HG02759 (cell line): ENCODE results near the gene MUC6.

ENCODE experiments used
- ATAC-seq: cut with Tn5 transposase; IDR thresholded peaks from one replicate; pipeline ENCODE4 v1.9.1; 2021; ENCODE audit warnings: mild to moderate bottlenecking, moderate library complexity; ENCODE audit not compliant: unreplicated experiment

The MUC6 gene

DNA sequence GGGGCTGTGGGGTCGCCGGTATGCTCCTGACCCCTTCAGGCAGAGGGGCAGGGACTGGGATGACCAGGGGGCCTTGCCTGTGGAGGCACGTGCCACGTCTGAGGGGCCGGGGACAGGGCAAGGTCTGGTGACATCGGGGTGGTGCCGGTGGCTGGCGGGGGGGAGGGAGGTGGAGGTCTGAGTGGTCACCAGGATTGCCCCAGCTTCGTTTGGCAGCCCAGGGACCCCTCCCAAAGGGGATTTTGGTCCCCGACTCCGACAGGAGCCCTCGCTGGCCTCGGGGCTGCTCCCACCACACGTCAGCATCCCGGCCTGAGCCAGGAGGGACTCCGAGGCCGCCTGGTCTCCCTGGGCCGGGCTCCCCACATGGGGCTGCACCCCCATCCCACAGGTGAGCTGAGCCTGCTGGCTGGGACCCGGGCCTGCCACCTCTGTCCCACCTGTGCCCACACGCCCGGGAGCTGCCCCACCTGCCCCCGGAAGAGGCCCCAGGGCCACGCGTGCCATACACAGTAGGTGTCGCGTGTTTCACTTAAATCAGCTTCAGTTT lies 1.1 kb upstream of the MUC6 start:
- no peak for ATAC-seq

DNA sequence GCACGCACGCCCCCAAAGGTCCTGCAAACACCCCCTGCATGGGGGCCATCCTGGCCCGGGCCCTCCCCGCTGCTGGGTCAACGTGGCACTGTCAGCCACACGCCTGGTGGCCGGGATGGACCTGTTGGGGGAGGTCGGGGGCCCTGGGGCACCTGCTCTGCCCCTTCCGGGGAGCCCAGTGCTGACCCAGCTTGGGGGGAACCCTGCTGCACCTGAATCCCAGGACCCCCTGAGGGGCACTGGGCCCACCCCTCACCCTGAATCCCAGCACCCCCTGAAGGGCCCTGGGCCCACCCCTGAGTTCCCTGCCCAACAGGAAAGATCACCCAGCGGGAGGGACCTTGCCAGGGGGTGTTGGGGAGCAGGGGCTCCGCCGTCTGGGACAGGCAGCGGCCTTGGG lies 413 bp upstream of the MUC6 start:
- ATAC-seq: no peak

DNA sequence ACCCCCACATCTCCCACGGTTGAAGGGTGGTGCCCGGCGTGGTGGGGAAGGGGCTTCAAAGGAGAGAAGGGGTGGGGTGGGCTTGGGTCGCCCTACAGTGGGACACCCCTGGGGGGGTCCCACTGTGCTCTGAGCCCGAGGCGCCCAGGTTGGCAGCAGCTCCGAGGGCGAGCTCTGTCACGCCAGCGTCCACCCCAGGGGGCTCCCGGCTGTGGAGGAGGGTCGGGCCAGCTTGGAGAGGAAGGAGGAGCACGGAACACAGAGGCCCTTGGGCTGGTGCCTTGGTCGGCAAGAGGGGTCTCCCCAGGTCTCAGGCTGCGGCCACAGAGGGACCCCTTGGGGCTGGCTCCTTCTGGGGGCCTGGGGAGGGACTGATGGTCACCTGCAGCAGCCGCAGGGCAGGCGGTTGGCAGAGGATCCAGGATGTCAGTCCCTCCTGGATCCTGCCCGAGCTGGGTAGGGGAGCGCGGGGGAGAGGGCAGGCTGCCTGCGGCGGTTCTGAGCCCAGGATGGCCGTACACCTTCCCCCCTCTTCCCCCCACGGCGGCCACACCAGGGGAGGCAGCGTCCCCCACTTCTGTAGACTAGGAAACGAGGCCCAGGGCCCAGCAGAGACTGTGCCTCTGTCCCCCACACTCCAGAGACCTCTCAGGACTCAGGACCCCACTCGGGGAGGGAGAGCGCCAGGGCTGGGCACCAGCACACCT lies 788 bp downstream of the MUC6 start:
- ATAC-seq: no peak

DNA sequence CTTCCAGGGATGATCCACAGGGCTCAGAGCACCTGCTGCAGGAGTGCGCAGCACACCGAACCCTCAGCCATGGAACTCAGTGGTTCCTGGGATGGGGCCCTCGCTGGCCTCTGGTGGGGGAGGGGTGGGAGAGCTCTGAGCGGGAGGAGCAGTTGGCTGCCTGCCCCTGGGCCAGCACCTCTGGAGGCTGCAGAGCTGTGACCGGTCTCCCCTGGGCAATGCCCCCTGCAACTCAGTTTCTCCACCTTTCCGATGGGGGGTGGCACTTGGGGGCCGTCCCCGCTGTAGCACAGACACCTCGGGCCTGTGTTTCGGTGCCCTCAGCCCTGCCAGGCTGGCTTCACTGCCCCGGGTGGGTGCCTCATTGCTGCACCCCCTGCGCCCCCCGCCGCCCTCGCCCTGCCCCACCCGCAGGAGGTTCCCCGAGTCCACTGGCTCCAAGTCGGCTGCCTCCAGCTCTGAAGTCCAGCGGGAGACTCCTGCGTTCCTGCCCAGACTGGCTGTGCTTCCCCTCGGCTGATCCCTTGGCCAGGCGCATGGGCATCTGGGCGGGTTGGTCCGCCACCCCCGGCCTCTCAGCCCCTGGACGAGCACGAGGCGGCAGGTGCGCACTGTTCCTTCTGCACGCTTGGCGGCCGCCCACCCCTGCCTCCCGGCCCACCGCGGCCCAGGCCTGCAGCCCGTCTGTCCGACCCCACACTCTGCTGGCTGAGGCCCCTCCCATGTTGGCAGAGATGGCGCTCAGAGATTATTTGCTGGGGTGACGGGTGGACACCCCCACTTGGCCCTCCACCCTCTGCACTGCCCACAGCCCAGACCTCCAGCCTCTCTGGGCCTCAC lies 1.8 kb downstream of the MUC6 start:
- ATAC-seq: no peak

DNA sequence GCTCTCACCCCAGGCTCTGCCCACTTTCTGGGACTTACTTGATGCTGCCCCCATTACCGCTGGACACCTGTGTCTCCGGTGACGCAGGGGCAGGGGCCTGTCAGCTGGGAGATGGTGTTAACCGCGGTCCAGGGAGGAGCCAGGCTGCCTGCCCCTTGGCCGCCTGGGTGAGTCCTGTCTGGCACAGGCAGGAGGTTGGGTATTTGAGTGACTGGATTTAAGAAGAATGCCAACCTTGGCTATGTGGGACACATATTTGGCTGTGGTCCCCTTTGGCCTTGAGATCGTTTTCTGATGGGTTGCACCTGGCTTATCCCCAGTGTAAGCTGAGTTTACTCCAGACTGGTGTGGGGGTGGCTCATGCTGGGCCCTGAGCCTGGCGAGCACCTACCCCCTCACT lies 2.5 kb downstream of the MUC6 start:
- ATAC-seq: no peak

DNA sequence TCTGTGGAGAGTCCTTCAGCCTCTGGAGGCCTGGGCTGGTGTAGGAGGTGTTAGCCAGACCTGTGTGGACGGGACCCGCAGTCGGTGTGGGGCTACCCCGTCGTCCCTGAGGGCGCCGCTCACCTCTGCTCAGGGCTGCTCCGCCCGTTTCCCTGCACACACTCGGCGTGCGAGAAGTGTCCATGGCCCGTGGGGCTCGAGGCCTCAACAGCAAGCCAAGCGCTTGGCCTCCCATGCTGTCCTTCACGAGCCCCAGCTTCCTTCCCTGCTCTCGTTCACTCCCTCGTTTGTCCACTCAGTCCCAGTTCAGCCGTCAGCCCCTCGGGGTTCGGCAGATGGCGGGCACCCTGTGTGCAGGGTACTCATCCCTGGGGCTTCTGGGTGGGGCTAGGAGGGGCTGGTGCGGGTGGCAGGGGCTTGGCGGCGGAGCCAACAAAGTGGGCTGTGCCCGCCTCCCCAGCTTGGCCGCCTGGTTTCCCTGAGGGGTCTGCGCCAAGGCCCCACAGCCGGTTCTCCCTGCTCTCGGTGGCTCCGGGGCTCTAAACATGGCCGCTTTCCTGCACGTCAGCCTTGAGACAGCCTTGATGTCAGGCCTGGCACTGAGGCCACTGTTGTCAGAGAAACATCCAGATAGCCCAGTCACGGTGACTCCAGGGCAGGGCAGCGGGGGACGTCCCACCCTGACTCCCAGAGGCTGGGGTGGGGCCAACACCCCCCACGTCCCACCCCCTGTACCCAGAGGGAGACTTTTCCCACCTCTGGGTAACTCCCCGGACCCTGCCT lies 3.3 kb downstream of the MUC6 start:
- ATAC-seq: no peak

DNA sequence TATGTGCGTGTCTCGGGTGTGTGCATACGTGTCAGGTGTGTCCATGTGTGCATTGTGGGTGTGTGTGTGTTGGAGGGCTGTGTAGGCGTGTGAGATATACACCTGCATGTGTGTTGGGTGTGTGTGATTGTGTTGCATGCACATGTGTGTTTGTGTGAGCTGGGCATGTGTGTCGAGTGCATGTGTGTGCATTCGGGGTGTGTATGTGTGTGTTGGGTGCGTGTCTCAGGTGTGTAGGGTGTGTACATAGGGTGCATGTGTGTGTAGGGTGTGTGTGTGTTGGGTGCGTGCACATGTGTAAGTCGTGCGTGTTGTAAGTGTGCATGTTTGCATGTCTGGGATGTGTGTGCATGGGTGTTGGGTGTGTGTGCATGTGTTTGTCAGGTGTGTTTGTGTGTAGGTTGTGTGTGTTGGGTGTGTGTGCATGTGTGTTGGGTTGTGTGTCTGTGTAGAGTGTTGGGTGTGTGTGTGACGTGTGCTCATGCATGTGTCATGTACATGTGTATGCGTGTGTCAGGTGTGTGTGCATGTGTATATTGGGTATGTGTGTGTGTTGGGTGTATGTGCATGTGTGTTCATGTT lies 4.1 kb downstream of the MUC6 start:
- no peak for ATAC-seq

DNA sequence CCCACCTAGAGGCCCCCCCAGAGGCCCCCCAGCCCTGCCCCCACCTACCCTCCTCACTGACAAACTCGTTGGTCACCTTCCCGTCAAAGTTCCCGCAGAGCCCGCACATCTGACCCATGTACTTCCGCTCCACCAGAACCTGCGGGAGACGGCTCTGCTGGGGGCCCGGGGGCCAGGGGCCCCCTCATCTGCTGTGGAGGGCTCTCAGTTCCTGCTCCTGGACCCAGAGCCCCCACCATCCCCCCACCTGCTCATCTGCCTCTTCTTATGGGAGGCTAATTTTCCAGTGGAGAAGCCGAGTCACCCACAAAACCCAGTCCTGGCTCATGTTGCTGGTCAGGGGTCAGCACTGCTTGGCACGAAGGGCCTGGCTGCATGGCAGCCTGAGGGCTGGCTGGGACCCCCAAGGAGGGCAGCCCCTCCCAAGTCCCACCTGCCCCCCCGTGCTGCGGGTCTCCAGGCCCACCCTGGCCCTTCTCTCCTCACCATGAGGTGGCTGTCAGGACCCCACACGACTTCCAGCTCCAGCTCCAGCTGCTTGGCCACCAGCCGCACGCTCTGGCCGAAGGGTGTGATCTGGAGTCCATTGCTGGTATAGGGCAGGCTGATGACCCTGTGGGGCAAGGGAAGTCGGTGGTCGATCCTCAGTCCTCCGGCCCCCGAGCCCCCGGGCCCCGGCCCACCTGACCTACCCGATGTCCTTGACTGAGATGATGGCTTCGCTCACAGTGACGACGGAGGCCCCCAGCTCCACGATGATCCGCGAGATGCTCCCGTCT lies 5.2 kb downstream of the MUC6 start:
- ATAC-seq: no peak

DNA sequence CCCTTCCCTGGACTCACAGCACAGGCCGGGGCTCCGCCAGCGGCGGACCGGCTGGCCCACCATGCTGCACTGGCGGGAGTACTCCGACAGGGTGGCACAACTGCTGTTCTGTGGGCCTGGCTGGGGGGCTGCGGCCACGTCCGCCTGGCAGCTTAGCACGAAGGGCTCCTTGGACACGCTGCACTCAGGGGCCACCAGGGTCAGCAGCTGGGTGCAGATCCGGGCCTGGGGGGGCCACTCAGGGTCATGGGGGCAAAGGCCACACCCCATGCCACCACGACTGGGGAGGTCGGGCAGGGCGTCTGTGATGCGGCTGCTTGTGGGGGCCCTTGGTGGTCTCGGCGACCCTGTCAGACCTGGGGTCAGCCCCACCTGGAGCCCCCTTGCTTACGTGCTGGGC lies 6.0 kb downstream of the MUC6 start:
- ATAC-seq: no peak

DNA sequence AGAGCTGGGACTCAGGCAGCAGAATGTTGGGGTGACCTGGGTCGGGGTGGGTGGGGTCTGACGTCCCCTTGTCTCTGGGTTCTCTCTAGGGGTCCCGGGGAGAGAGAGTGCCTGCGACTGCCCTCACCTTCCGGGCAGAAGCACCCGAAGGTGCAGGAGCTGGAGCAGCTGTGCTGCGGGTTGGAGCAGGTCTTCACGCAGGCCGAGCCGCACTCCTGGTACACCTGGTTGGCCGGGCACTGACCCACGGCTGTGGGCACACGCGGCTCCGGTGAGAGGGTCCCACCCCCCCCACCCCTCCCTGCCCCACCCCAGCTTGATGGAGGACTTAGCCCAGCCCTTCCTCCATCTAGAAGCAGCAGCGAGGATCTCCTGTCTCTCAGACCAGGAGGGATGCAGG lies 6.4 kb downstream of the MUC6 start:
- no peak for ATAC-seq

DNA sequence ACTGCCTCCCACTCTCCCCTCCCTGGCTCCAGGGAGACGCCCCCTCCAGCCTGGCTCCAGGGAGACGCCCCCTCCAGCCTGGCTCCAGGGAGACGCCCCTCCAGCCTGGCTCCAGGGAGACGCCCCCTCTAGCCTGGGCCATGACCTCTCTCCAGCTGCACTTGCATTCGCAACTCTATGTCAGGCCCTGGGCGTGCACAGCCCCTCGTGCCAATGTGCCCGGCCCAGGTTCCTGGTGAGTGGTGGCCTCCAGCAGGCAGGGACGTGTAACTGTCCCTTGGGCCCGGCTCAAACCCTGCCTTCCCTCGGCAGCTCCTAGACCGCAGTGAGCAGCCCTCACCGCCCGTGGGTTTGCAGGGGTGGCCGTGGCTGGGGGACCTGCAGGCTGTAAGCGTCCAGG lies 6.9 kb downstream of the MUC6 start:
- ATAC-seq: no peak

DNA sequence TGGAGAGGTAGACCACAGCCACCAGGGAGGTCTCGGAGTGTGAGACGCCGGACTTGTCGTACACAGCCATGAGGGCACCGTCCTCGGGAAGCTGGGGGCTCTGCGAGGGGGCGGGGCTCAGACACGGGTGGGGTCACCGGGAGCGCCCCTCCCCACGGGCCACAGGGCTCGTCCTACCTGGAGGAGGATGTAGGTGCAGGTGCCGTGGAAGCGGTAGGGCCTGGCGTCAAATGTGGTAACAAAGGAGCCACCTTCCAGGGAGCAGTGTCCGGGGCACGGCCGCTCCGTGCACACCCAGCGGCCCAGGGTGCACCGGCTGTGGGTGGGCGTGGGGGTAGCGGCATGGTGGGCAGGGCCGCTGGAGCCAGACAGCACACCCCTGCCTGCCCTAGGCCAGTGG lies 7.5 kb downstream of the MUC6 start:
- ATAC-seq: no peak

DNA sequence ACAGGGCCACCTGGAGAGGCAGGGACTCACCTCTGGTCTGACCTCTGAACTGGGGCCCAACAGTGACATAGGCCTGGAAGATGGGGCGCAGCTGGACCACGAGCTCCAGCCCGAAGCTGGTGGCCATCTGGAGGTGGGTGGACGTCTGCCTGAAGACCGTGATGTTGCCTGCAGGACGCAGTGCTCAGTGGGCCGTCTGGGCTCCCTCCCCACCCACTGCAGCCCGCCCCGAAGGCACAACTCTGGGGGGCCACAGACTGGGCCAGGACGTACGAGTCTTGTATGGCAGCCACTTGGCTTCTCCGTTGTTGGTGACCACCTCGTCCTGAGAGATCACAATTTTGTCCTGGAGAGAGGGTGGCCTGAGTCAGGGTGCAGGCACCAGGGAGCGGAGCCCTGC lies 7.9 kb downstream of the MUC6 start:
- no peak for ATAC-seq

DNA sequence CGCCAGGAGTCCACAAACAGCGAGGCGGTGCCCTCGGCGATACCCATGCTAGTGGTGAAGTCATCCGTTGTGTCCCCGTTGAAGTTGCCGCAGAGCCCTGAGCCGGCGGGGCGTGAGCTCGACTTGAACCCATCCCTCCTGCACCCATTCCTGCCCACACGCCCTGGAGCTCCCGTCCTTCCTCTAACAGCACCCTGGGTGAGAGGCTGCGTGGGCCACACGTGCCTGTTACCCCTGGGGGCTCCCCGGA lies 8.3 kb downstream of the MUC6 start:
- ATAC-seq: no peak

DNA sequence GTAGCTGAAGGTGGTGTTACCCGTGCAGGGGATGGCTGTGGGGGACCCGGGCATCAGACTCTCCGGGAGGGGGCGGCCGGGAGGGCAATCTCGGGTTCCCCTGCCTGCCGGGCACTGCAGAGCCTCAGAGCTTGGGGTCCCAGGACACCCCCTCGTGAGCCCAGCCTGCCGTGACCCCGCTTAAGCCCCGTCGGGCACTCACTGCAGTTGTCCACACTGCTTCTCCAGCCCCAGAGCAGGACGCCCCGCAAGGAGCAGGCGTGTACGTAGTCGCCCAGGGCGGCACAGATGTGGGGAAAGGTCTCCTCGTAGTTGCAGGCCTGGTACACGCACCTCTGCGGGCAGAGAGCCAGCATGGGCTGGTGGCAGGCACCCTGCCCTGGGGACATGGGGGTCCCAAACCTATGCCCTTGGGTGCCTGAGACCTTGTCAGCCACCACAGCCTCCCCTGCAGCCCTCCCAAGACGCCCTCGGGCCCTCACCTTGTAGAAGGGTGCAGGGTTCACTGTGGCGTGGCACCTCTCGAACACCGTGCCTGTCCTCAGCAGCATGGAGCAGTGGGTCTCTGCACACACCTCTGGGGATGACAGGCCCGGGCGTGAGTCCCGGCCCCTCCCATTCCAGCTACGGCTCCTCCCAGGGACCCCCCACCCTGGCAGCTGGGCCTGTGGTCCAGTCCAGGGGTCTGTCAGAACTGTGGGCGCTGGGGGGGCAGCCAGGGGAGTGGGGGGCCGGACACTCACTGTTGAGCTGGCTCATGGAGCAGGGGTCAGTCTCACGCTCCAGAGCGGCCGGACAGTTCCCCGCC lies 8.8 kb downstream of the MUC6 start:
- ATAC-seq: no peak

DNA sequence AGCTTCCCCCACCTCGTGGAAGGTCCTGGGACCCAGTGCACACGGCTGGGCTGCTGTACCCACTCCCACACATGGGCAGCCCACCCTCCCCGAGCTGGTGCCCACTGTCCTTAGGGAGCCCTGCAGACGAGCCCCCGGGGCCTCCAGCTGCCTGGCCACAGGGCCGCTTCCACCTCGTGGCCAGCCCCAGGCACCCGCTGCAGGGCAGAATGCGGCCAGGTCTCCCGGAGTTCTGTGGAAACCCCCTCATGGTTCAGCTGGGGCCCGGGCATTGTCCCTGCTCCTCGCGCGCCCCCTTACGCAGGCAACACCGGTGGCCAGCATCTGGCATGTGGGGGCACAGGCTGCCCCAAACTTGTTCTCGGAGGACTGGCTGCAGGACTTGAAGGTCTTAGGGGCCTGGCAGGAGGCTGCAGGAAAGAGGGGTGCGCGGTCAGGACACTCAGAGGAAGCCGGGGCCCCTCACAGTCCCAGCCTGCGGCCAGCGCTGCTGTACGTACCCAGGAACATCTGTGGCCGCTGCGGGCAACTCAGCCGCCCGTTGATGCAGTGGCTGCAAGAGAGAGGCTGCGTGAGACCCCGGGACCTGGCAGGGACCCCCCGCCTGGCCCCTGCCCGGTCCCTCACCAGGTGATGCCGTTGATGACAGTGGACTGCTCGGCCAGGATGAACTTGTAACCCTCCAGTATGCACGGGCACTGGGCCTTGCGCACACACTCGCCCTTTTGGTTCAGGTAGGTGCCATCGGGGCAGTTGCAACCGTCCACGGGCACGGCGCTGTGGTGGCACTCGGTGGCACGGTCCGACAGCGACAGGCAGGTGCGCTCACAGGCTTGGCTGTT lies 9.7 kb downstream of the MUC6 start:
- ATAC-seq: no peak

DNA sequence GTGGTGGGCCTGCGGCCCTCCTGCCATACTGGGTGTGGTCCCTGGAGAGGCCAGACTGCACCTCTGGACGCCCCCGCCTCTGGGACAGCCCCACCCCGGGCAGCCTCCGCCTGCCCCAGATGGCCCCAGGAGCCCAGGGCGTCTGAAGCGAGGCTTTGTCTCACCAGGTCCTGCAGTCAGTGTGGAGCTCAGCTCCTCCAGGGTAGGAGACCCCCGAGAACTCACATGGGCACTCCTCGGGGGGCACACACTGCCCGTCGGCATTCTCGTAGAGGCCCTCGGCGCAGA lies 10.4 kb downstream of the MUC6 start:
- no peak for ATAC-seq

DNA sequence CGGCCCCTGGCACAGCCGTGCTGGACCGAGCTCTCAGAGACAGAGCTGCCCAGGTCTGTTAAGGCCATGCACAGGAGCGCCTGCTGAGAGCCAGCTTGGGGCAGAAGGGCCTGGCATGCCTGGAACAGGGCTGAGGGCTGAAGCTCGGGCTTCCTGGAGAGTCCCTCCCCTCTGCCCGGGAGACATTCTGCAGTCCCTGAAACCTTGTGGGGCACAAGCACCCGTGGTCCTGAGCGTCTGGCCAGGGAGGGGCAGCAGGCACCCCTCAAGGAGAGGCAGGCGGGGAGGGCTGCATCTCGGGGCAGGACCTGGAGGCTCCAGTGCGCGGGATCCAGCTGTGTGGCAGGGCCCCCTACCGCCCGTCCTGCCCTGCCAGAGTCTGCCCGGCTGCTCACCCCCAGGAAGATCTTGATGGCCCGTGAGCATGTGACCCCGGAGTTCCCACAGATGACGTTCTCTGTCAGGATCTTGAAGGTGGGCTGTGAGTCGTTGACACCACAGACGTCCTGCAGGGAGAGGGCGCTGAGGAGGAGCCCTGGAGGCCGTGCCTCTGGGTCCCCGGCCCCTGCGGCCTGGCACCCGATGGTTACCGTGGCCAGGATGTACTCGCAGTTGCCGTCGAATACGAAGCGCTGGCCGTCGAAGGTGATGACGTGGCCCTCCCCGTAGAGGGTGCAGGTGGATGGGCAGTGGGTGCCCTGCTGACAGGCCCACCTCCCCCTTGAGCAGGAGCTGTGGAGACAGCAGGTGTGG lies 10.9 kb downstream of the MUC6 start:
- no peak for ATAC-seq
